Spleen (tissue), 7 donors: ENCODE data around the gene MOXD1.

Experiments used
- POLR2AphosphoS5 ChIP-seq, 3 donors: sonication (generic); formaldehyde crosslinking; IDR thresholded peaks; one replicate each; pipeline ENCODE4 v1.5.1; 2017; ENCODE audit warnings: antibody characterized with exemption in 3 of 3
- TF ChIP-seq, protein P1 (sequence below), 11 experiments: fragments of 200-600 bp in 7 of 11; fragments of 450-650 bp in 4 of 11; sonication (generic) in 4 of 11; IDR thresholded peaks in 8 of 11; conservative IDR thresholded peaks in 3 of 11; 1 replicate in 7 of 11; 2 replicates in 4 of 11; pipeline versions ENCODE4 v1.4.0 to v1.8.0; 2016 to 2021; ENCODE audit warnings: antibody characterized with exemption in 11 of 11, inconsistent platforms in 4 of 11, mild to moderate bottlenecking in 1 of 11
- donor health status: DM: no; HTN: no; CAD: no; lungs with moderate emphysema.
- donor health status: DM: no; HTN: no; CAD: no.
- donor health status: DM: no; HTN: no; CAD: no.

GRCh38 chr6:132280436-132280835 lies 120.8 kb downstream of the MOXD1 start:
- TF ChIP-seq, protein P1, sequence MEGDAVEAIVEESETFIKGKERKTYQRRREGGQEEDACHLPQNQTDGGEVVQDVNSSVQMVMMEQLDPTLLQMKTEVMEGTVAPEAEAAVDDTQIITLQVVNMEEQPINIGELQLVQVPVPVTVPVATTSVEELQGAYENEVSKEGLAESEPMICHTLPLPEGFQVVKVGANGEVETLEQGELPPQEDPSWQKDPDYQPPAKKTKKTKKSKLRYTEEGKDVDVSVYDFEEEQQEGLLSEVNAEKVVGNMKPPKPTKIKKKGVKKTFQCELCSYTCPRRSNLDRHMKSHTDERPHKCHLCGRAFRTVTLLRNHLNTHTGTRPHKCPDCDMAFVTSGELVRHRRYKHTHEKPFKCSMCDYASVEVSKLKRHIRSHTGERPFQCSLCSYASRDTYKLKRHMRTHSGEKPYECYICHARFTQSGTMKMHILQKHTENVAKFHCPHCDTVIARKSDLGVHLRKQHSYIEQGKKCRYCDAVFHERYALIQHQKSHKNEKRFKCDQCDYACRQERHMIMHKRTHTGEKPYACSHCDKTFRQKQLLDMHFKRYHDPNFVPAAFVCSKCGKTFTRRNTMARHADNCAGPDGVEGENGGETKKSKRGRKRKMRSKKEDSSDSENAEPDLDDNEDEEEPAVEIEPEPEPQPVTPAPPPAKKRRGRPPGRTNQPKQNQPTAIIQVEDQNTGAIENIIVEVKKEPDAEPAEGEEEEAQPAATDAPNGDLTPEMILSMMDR (IDR thresholded peaks at IDR 0.05 in 8 of 11, conservative IDR thresholded peaks at IDR 0.05 in 3 of 11): no peak
- TF ChIP-seq POLR2AphosphoS5 (IDR thresholded peaks at IDR 0.05): no peak
